ENCODE measurements around the gene ST7L.

Gene ST7L

DNA sequence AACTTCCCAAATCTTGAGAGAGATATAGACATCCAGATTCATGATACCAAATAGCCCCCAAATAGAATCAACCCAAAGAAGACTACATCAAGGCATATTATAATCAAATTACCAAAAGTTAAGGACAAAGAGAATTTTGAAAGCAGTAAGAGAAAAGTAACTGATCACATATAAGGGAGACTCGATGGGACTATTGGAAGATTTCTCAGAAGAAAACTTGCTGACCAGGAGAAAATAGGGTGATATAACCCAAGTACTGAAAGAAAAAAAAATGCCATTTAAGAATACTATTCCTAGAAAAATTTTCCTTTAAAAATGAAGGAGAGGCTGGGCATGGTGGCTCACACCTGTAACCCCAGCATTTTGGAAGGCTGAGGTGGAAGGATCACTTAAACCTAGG is 140.6 kb downstream of the ST7L start:
- no peak for DNase-seq

- DNase-seq, result no peak
Measured at GRCh38 chr1:112477550-112477949, 141.4 kb downstream of the ST7L start.
